Renal cortex interstitium (tissue), 11 donors: ENCODE results near the gene CYP4F11. TPM values are rescaled to one million over a fixed set of nuclear protein-coding genes. Genes with fewer than 3 reads are reported as not detected.
"Not testable (repeated sequence)": the region's sequence is repeated elsewhere in the genome, so short reads cannot be mapped to it uniquely, and the experiment has no call there.

ENCODE experiments used
- DNase-seq, 11 donors: peaks; one replicate each; pipeline ENCODE4 v3.0.0-alpha.2; 2013; ENCODE audit warnings: low read depth in 9 of 11, low spot score in 4 of 11; ENCODE audit errors: extremely low read depth in 1 of 11
- polyA plus RNA-seq, 3 donors: library from polyadenylated mRNA; unstranded; fragments of 120-200 nt; gene quantifications; one replicate each; pipeline ENCODE4 v1.2.1, GENCODE V29; 2013; ENCODE audit not compliant: insufficient read length in 3 of 3

CYP4F11 gene
- polyA plus RNA-seq, 3 donors, result 0.17 to 0.86 (median 0.34) TPM

GRCh38 chr19:15928321-15928720 lies 6.0 kb downstream of the CYP4F11 start:
- DNase-seq, result no peak

- DNase-seq, result no peak
Measured at GRCh38 chr19:15926484-15926883, 7.8 kb downstream of the CYP4F11 start.

- no peak for DNase-seq
Measured at GRCh38 chr19:15923702-15924101, 10.6 kb downstream of the CYP4F11 start.

- DNase-seq, result no peak
Measured at GRCh38 chr19:15922021-15922420, 12.3 kb downstream of the CYP4F11 start.

GRCh38 chr19:15919243-15919642 lies 15.1 kb downstream of the CYP4F11 start:
- DNase-seq, result no peak

- no peak for DNase-seq
Measured at GRCh38 chr19:15915109-15915508, 19.2 kb downstream of the CYP4F11 start.

- no peak for DNase-seq
Measured at GRCh38 chr19:15913830-15914229, 20.5 kb downstream of the CYP4F11 start.

- DNase-seq, result no peak
Measured at GRCh38 chr19:15913384-15913783, 20.9 kb downstream of the CYP4F11 start.

GRCh38 chr19:15911599-15912235 lies 22.6 kb downstream of the CYP4F11 start:
- DNase-seq, result no peak

- DNase-seq, result no peak
Measured at GRCh38 chr19:15905026-15905425, 29.3 kb downstream of the CYP4F11 start.

GRCh38 chr19:15902898-15903297 lies 31.4 kb downstream of the CYP4F11 start:
- not testable (repeated sequence) for DNase-seq

GRCh38 chr19:15902254-15902653 lies 32.1 kb downstream of the CYP4F11 start:
- DNase-seq, result no peak

- no peak for DNase-seq
Measured at GRCh38 chr19:15900504-15900903, 33.8 kb downstream of the CYP4F11 start.

- not testable (repeated sequence) for DNase-seq
Measured at GRCh38 chr19:15900032-15900431, 34.3 kb downstream of the CYP4F11 start.

- not testable (repeated sequence) for DNase-seq
Measured at GRCh38 chr19:15899561-15899960, 34.8 kb downstream of the CYP4F11 start.

- no peak for DNase-seq
Measured at GRCh38 chr19:15897738-15898276, 36.5 kb downstream of the CYP4F11 start, which contains the start of gene CYP4F2. Gene CYP4F2 (minus strand): TSS chr19:15898074. CDS start chr19:15897611, 463 bp downstream.

GRCh38 chr19:15897026-15897737 lies 37.1 kb downstream of the CYP4F11 start:
- DNase-seq, result no peak

- DNase-seq, result no peak
Measured at GRCh38 chr19:15895876-15896430, 38.4 kb downstream of the CYP4F11 start.

- DNase-seq, result no peak
Measured at GRCh38 chr19:15894359-15894758, 40.0 kb downstream of the CYP4F11 start.

- DNase-seq, result no peak
Measured at GRCh38 chr19:15893477-15893876, 40.9 kb downstream of the CYP4F11 start.
